ENCODE data around the gene NOTUM.

The NOTUM gene

GRCh38 chr17:81991684-81992305 lies 30.8 kb upstream of the NOTUM start:
- TF ChIP-seq, protein P1, sequence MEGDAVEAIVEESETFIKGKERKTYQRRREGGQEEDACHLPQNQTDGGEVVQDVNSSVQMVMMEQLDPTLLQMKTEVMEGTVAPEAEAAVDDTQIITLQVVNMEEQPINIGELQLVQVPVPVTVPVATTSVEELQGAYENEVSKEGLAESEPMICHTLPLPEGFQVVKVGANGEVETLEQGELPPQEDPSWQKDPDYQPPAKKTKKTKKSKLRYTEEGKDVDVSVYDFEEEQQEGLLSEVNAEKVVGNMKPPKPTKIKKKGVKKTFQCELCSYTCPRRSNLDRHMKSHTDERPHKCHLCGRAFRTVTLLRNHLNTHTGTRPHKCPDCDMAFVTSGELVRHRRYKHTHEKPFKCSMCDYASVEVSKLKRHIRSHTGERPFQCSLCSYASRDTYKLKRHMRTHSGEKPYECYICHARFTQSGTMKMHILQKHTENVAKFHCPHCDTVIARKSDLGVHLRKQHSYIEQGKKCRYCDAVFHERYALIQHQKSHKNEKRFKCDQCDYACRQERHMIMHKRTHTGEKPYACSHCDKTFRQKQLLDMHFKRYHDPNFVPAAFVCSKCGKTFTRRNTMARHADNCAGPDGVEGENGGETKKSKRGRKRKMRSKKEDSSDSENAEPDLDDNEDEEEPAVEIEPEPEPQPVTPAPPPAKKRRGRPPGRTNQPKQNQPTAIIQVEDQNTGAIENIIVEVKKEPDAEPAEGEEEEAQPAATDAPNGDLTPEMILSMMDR (IDR thresholded peaks at IDR 0.05; ENCODE audit: extremely low read depth, insufficient read depth, missing control alignments), result no peak
- no peak for DNase-seq (ENCODE audit: low spot score)
- in situ Hi-C loops (cut with MboI; ENCODE audit: low pct_unique_long_range_greater_than_20kb, low sequenced_read_pairs, unreplicated experiment), result no loop called here

GRCh38 chr17:81990836-81991683 lies 30.1 kb upstream of the NOTUM start:
- in situ Hi-C loops (cut with MboI; ENCODE audit: low pct_unique_long_range_greater_than_20kb, low sequenced_read_pairs, unreplicated experiment), result no loop called here
- DNase-seq (ENCODE audit: low spot score), result no peak
- TF ChIP-seq, protein P1 (IDR thresholded peaks at IDR 0.05; ENCODE audit: extremely low read depth, insufficient read depth, missing control alignments), result no peak

DNA sequence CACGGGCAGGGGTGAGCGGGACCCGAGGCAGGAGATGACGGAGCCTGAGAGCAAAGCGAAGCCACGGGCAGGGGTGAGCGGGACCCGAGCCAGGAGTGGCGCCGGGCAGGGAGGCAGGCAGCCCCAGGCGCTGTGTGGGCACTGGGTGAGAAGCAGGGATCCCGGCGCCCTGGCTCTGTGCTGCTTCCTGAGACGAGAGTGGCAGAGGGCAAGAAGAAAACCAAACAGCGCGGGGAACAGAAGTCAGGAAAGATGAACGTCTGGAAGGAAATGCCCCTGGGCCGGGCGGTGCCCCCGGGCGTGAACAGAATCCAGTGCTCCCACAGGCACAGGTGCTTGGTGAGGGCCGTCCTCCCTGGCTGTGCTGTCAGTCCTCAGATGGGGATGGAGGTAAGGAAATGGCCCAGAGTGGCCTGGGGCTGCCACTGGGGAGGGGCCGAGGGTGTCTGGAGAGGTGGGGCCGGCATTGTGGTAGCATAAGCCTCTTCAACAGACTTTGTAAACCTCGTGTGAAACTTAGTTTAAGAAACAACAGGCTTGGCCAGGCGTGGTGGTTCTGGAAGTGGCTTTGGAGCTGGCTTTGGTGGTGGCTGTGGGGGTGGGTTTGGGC lies 26.3 kb upstream of the NOTUM start:
- in situ Hi-C loops (cut with MboI; ENCODE audit: low pct_unique_long_range_greater_than_20kb, low sequenced_read_pairs, unreplicated experiment), result no loop called here
- TF ChIP-seq, protein P1 (IDR thresholded peaks at IDR 0.05; ENCODE audit: extremely low read depth, insufficient read depth, missing control alignments), result no peak
- DNase-seq (ENCODE audit: low spot score), result no peak

- in situ Hi-C loops (cut with MboI; ENCODE audit: low pct_unique_long_range_greater_than_20kb, low sequenced_read_pairs, unreplicated experiment), result no loop called here
- DNase-seq (ENCODE audit: low spot score), result no peak
- TF ChIP-seq, protein P1 (IDR thresholded peaks at IDR 0.05; ENCODE audit: extremely low read depth, insufficient read depth, missing control alignments), result no peak
Measured at GRCh38 chr17:81986606-81987005, 25.6 kb upstream of the NOTUM start.

- TF ChIP-seq, protein P1 (IDR thresholded peaks at IDR 0.05; ENCODE audit: extremely low read depth, insufficient read depth, missing control alignments), result no peak
- no peak for DNase-seq (ENCODE audit: low spot score)
- in situ Hi-C loops (cut with MboI; ENCODE audit: low pct_unique_long_range_greater_than_20kb, low sequenced_read_pairs, unreplicated experiment), result no loop called here
Measured at GRCh38 chr17:81984773-81985410, 23.9 kb upstream of the NOTUM start.

GRCh38 chr17:81983639-81984373 lies 22.8 kb upstream of the NOTUM start:
- in situ Hi-C loops (cut with MboI; ENCODE audit: low pct_unique_long_range_greater_than_20kb, low sequenced_read_pairs, unreplicated experiment), result no loop called here
- DNase-seq (ENCODE audit: low spot score), result no peak
- TF ChIP-seq, protein P1 (IDR thresholded peaks at IDR 0.05; ENCODE audit: extremely low read depth, insufficient read depth, missing control alignments), result no peak
